Left forelimb (tissue), 1 donor: ENCODE results near the gene NDUFS8.
"Not testable (repeated sequence)": the region's sequence is repeated elsewhere in the genome, so short reads cannot be mapped to it uniquely, and the experiment has no call there.

ENCODE experiments used
- DNase-seq: peaks from one replicate; pipeline ENCODE4 v3.0.0-alpha.2; 2018; ENCODE audit warnings: low spot score

The NDUFS8 gene

DNA sequence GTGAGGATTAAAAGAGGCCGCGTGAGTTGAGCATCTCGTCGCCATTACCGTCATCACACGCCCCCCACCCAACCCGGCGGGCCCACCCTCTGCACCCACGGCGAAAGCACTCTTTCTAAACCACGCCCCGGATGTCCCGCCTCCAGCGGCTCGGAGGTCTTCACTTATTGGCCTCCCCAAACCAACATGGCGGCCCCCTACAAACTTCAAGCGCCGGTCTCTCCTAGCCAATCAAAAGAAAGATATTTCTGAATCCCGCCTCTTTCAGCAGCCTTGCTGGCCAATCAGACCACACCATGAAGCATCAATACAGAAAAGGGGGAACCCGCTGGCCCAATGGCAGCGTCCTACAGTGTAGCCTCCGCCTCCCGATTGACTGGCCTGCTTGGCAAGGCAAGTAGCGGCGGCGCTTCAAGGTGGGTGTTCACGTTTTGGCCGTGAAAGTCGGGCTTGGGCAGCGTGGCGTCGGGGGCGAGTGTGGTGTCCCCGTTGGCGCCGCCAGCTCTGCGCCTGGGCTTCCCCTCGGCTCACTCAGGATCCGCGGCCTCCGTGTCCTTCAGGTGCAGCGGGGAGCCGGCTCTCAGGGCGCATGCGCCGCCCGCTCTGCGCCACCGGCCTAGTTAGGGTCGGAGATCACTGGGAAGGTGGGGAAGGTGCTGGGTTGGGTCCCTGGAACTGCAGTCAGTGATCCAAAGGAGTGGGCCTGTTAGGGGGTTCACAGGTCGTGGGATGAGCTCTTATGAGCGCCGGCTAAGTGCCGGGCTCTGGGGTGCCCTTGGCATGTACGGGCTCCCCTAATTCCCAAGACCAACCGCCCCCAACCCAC is at the start of gene NDUFS8:
TSS of gene NDUFS8 (plus strand) at position 364 of the 826 bp plus-strand sequence. CDS start 1,471 bp downstream, outside the sequence.
- DNase-seq = peak; percentile 97

DNA sequence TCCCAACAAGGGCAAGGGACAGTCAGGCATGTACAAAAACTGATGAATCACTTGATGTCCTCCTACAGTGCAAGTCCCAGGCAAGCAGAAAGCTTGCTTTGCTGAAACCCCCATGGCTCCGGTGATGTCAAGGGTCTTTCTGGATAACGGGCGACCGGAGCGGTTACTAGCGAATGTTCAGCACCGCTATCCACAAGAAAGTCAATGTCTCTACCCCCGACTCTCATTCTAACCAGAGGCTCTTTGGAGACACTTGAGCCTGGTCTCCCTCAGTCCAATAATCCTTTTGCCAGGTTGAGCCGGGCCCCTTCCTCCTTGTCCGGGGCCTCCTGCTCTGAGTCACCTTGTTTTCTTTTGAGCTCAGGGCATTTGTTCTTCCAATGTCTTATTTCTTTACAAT is 49.3 kb upstream of the NDUFS8 start:
- DNase-seq = not testable (repeated sequence)

DNA sequence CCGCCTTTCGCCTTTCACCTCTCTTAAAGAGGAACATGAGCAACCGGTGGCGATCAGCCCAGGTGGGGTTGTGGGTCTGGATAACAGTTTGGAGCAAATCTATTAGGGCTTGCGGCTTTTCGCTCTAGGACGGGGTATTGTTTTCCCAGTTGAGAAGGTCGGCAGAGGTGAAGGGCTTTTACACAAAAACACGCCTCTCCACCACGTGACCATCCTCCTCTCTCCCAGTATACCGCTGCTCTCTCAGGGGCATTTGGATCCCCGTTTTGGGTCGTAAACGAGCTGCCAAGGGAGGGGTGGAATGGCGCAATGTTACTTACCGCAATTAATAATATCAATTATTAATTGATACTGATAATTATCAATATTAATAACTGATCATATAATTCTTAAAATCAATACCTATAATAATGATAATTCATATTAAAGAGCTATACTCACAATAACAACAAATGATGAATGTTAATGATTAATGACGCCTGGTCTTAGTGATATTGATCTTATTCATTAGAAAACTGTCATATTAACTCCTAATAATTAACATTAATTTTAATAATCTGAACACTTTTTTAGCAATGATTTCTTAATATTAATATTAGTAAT is 48.1 kb upstream of the NDUFS8 start:
- DNase-seq = not testable (repeated sequence)

DNA sequence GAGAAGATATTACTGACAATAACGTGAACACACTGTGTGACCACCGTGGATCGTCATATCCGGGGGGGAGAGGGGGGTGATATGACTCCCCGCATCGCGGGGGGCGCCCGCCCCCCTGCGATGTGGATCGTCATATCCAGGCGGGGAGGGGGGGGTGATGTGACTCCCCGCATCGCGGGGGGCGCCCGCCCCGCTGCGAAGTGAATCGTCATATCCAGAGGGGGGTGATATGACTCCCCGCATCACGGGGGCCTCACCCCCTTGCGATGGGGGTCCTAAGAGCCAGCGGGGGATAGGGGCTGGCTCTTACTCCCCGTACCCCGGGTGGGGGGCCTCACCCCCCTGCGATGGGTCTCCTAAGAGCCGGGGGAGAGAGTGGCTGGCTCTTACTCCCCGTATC is 46.5 kb upstream of the NDUFS8 start:
- DNase-seq = no peak

DNA sequence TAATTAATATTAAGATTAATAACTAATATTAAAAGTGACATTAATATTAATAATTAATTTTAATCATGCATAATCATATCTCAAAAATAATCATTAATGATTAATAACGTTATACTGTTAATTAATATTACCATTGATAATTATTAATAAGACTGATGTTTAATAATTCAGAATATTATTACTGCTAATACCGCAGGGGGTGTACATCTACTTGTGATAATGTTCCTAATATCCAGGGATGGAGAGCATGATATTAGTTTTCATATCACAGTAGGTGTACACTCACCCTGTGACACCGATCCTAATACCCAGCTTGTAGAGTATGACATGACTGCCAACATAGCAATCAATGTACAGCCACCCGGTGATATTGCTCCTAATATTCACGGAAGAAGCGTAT is 45.2 kb upstream of the NDUFS8 start:
- DNase-seq = not testable (repeated sequence)

DNA sequence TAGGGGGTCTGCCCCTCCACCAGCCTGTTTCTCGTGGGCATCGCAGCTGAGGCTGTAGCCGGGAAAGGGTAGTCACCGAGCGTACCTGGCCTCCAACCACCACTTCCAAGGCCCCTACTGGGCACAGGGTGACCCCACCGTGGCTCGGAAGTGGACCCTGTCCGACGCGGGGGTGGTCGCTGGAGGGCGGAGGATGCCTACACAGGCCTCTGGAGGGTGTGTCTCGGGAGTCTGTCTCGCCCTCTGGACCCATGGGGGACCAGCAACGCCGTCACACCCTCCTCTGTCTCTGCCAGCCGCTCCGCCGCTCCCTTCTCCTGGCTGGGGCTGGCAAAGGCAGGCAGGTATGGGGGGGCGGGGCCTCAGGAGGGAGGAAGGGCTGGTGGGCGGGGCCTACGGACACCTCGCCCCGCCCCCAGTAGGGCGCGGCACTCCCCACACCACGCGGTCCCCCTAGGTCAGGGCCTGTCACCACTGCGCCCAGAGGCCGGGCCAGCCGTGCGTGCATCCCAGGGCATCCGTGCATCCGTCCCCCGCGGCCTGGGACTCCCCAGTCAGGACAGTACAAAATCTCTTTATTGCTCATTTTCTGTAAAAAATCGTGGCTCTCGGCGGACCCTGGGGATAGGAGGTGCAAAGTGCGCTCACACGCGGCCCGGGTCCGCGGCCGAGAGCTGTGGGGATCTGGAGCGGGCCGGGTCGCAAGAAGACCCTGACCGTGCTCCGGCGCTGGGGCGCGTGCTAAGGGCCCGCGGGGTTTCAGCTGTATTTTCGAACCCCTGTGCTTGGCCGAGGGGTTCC is 39.7 kb upstream of the NDUFS8 start:
- not testable (repeated sequence) for DNase-seq

DNA sequence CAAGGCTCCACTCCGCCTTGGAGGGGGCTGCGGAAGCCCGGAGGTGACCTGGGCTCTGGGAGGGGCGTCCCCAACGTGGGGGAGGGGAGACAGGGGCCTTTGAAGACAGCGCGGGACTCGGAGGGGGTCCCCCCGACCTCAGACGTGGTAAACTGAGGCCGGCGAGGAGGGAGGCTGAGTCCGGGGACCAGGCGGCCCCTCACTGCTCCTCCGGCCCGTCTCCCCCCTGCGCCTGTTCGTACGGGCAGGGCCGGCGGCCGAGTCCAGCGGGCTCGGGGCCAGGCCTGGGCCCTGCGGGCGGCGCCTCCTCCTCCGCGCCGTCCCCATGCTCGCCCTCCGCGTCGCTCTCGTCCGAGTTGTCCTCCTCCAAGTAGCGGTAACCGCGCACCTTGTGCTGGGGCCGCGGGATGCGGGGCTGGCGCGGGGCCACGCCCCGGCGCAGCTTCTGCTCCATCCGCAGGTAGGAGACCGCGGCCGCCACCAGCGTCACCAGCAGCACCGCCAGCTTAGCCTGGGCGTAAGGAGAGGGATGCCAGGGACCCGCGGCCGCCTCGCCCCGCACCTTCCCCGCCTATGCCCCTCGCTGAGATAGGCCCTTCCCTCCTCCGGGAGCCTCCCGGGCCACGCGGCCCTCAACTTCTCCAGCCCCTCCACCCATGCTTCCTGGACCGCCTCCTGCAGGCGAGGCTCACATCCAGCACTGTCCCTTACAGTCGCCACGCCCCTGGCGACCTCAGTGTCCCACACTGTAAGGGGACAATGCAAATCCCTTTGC is 38.9 kb upstream of the NDUFS8 start:
- not testable (repeated sequence) for DNase-seq

DNA sequence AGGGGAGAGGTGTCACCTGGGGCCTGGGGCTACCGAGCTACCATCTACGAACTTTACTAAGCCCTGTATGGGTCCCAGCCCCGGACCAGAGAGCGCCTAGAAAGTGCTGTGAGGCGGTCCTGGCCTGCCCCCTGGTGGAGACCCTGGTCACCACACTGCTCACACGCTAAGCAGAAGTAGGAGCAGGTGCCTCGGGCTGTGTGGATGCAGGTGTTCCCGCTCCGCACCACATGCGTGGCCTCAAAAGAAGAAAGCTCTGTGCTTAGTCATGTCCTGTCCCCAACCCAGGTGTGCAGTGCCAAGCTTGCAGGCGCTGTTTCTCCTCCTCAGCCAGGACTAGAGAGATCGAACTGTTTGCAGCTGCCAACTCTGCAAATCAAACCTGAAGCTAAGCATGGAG is 36.7 kb upstream of the NDUFS8 start:
- DNase-seq = peak; percentile 51

DNA sequence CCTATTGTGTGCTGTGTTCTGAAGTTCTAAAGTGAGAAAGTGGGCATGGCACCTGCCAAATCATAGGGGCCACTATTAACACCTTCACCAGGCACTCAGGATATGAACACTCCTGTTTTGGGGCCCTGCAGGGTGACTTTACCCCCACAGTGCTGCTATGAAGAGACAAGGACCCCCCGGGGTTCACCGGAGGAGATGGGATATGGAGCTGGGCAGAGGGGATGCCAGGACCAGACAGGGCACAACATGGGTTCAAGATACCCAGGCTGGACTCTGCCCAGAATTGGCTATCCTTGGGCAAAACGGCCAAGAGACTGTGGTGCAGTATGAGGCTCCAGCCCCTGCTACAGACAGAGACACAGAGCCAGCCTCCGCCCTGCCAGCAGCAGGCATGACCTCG is 36.1 kb upstream of the NDUFS8 start:
- not testable (repeated sequence) for DNase-seq

DNA sequence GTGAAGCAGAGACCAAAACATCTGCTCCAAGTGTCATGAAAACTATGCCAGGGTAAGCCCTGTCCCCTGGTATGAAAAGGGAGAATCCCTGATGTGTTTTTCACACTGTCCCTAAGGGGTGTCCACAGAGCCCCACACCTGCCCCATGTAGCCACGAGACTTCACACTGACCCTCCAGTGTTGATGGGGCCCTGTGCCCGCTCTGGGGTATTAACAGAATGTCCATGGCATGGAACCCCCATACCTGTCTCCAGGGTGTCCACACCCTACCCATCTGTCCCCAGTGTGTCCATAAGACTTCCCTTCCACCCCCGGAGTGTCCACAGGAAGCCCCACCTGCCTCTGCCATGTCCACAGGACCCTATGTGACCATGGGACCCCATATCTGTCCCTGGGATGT is 35.4 kb upstream of the NDUFS8 start:
- peak; percentile 37 for DNase-seq

DNA sequence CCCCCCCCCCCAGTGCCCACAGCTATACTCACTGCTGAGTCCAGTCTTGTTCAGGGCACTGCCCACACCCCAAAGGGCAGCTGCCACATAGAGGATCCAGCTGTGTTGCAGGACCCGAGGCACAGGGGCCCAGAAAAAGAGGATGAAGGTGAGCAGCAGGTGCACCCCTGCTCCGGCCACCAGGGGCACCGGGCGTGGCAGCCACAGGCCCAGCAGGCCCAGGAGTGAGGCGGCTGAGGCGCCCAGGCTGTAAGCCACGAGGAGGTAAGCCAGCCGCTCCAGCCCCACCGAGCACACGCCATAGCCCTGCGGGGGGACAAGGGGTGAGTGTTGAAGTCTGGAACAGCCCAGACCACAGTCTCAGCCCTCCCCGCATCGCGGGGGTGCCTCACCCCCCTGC is 34.9 kb upstream of the NDUFS8 start:
- DNase-seq = peak; percentile 30

DNA sequence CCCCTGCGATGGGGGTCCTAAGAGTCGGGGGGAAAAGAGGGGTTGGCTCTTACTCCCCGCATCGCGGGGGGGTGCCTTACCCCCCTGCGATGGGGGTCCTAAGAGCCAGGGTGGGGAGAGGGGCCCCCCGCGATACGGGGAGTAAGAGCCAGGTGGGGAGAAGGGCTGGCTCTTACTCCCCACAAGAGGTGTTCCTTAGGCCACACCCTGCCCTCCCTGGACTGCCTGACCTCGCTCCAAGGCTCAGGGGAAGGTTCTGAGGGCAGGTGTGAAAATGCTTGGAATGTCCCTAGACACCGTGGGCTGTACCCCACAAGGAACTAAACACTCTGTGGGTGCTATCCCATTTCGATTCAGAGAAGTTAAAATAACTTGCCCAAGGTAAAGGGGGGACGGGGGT is 34.4 kb upstream of the NDUFS8 start:
- peak; percentile 22 for DNase-seq

DNA sequence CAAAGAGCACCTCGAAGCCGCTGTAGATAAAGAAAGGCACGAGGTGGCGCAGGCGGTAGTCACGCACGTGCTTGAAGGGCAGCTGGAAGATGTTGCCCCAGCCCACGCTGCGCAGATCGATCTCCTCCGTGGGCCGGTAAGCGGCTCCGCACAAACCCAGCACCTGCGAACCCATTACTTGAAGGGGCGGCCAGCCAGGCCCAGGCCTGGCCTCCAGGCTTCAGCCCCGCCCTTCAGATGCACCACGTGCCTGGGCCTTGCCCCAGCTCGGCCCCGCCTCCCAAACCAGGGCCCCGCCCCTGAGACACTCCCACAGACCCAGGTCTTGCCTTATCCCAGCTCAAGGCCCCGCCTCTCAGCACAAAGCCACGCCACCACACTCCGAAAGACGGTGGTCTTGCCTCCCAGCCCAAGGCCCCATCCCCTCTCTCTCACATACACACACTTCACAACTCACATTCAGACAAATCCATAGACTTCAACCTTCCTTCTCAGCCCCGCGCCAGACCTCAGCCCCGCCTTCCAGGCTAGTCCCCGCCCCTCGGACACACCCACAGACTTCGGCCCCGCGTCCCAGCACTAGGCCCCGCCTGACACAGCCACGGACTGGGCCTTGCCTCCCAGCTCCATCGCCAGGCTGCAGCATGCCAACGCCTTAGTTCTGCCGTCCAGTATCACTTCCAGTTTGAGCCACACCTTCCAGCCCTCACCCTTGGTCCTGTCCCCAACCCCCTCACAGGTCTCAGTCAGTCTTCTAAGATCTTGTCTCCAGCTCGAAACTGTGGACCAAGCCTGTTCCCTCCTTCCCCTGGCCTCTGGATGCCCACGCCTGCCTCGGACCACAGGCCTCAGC is 33.6 kb upstream of the NDUFS8 start:
- peak; percentile 76 for DNase-seq

DNA sequence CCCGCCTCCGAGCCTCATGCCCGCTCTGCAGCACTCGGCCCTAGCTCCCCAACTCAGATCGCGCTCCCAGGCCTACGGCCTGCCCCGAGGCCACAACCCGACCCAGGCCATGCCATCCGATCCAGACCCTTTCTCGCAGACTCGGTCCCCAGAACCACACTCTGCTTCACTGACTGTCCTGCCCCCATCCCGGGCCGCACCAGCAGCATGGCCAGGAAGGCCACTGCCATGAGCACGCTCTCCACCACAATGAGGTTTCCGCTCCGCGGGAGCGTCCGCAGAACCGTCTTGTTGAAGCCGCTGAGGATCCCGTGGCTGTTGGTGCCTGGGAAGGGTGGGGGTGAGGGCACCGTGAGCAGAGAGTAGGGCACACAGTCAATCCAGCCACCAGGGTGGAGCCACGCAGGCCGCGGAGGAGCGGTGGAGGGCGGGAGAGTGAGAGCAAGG is 33.0 kb upstream of the NDUFS8 start:
- DNase-seq = peak; percentile 42

DNA sequence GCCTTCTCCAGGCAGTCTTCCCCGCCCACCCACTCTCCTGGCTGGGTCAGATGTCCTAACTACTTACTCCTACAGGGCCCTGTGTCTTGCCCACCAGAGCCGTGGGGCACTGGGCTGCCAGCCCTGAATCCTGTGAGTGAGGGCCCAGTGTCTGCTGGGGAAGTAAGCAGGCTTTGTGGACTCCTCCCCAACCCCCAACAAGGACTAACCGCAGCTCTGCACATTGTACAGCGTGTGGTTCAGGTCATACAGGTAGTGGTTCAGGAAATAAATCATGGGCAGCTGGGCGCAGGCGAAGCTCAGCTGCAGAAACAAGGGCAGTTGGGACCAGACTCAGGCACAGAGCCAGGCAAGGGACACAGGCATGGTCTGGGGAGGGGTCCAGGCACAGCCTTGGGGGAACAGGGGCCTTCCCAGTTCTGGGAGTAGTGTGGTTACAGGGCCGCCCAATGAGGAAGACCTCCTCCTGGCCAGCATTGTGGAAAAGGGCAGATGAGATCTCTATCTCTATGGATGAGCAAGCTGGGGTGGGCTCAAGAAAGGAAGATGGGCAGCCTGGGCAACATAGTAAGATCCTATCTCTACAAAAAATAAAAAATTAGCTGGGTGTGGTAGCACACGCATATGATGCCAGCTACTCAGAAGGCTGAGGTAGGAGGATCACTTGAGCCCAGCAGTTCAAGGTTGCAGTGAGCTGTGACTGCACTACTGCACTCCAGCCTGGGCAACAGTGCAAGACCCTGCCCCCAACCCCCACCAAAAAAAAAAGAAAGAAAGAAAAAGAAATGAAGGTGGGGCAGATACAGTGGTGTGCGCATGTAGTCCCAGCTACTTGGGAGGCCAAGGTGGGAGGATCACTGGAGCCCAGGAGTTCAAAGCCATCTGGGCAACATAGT is 32.1 kb upstream of the NDUFS8 start:
- DNase-seq = peak; percentile 40

DNA sequence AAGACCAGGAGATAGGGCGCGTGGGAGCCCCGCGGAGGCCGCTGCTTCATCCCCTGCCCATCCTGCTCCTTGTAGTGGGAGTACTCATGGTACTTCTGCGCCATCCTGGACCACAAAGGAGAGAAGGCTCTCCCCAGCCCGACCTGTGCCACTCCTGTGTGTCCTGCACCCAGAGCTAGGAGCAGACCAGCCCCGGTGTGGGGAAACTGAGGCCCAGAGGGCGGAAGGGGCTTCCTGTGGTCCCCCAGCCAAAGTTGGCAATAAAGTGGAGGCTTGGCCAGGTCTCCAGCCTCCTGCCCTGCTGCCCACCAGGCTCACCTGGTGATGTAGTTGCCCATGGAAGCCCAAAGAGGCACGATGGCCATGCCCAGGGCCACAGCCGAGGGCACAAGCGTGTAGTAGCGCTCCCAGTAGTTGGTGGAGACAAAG is 31.3 kb upstream of the NDUFS8 start:
- peak; percentile 58 for DNase-seq

DNA sequence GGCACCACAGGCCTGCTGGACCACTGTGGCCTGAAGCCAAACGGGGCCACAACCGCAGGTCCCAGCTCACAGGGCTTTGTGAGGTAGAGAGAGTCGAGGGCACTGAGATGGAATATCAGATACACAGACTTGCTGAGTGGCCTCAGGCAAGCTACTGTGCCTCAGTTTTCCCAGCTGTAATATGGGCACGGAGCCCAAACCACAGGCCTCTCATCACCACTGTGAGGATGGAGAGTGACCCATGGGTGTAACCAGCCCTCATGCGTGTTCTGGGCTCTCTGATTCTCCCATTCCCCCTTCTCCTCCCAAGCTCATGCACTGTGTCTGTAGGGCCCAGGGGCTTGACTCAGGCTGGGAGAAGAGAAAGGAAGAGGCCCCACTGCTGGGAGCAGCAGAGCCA is 30.8 kb upstream of the NDUFS8 start:
- DNase-seq = no peak

DNA sequence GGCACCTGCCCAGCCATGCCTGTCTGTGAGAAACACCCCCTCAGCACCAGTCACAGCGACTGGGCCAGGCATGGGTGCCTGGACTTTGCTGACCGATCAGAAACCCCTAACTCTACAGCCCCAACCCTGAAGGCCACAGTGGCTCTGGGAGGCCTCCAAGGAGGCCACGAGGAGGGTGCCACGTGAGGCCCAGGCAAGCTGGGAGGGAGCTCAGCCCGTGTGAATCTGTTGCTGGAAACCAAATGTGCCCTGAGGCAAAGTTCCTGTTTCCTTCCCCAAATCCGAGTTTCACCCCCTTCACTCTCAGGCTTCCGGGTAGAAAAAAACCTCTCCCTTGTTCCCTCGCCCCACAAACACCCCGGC is 27.9 kb upstream of the NDUFS8 start:
- no peak for DNase-seq

DNA sequence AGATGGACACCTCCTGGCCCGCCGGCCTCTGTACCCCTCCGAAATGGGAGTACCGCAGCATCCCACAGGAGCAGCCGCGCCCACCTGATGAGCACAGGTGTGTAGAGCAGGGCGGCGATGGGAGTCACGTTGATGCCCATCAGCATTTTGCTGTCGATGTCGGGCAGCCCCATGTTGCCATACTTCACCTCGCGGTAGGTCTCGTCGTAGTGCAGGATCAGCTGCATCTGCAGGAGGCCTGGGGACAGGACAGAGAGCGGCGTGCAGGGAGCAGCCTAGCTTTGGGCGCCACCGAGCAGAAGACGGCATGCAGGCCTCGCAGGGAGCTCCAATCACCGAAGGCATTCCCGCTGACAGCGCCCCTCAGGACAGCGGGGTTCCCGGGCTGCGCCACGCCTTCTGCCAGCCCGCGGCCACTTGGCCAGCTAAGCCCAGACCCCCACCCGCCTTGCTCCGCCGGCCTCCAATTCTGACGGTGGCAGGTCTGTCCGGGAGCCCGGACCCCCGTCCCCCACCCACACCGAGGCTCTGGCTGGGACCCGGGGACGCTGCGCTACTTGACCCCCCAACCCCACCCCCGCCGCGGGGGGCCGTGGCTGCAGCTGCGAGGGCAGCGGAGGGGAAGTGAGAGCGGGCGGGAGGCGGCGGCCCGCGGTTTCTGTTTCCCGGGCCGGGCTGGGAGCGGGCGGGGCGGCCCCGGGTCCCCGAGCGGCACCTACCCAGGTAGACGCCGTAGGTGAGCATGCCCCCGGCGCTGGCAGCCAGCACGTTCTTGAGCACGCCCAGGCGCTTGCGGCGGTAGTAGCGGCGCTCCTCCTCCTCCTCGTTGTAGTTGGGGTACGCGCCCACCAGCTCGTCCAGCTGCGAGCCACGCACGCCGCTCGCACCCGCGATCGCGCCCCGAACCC is 27.3 kb upstream of the NDUFS8 start:
- DNase-seq = no peak
